Cerebellar cortex (tissue), 1 donor: ENCODE results near the gene MANSC4.
A peak's percentile ranks its signal among the peaks of the same experiment; 100 is the strongest.
"Not testable (repeated sequence)": the region's sequence is repeated elsewhere in the genome, so short reads cannot be mapped to it uniquely, and the experiment has no call there.

ENCODE experiments used
- DNase-seq: peaks from one replicate; pipeline ENCODE4 v3.0.0-alpha.2; 2015; ENCODE audit warnings: low spot score

Gene MANSC4

GRCh38 chr12:27751386-27752047, 28.5 kb downstream of the MANSC4 start:
- DNase-seq = peak; percentile 64

- DNase-seq = no peak
Measured at GRCh38 chr12:27747111-27747820, 32.8 kb downstream of the MANSC4 start.

- not testable (repeated sequence) for DNase-seq
Measured at GRCh38 chr12:27745734-27746133, 34.3 kb downstream of the MANSC4 start.

GRCh38 chr12:27743601-27744000, 36.4 kb downstream of the MANSC4 start:
- DNase-seq = no peak

- not testable (repeated sequence) for DNase-seq
Measured at GRCh38 chr12:27734321-27734720, 45.7 kb downstream of the MANSC4 start.

GRCh38 chr12:27733791-27734190, 46.2 kb downstream of the MANSC4 start:
- no peak for DNase-seq

GRCh38 chr12:27733052-27733656, 46.9 kb downstream of the MANSC4 start:
- DNase-seq = peak; percentile 25

- peak; percentile 16 for DNase-seq
Measured at GRCh38 chr12:27732281-27732680, 47.8 kb downstream of the MANSC4 start.

- DNase-seq = no peak
Measured at GRCh38 chr12:27730097-27730588, 49.9 kb downstream of the MANSC4 start.

GRCh38 chr12:27723212-27723611, 56.8 kb downstream of the MANSC4 start:
- no peak for DNase-seq
